Peyer's patch (tissue), 4 donors: ENCODE data around the gene ANXA6. TPM values are rescaled to one million over a fixed set of nuclear protein-coding genes. Genes with fewer than 3 reads are reported as not detected.

ENCODE experiments used
- DNase-seq, 3 donors: peaks; one replicate each; pipeline ENCODE4 v3.0.0-alpha.2; 2017 to 2019
- H3K27ac ChIP-seq, 4 donors: fragments of 200-600 bp; sonication (generic); one replicate each; pipeline ENCODE4 v1.5.1; 2016 to 2019
- H3K27me3 ChIP-seq, 2 donors: fragments of 200-600 bp; sonication (generic); one replicate each; pipeline ENCODE4 v1.5.1; 2019
- H3K36me3 ChIP-seq, 3 donors: fragments of 200-600 bp; sonication (generic); one replicate each; pipeline ENCODE4 v1.5.1; 2016 to 2019
- H3K4me1 ChIP-seq, 4 donors: fragments of 200-600 bp; sonication (generic); one replicate each; pipeline ENCODE4 v1.5.1; 2016 to 2019
- H3K4me3 ChIP-seq, 4 donors: fragments of 200-600 bp; sonication (generic); 1 replicate in 3 of 4; 2 replicates in 1 of 4; pipeline ENCODE4 v1.5.1; 2016 to 2019; ENCODE audit warnings: mild to moderate bottlenecking in 1 of 4
- H3K9me3 ChIP-seq, 4 donors: fragments of 200-600 bp; sonication (generic); one replicate each; pipeline ENCODE4 v1.5.1; 2016 to 2019; ENCODE audit warnings: mild to moderate bottlenecking in 1 of 4
- POLR2A ChIP-seq, 2 donors: fragments of 450-650 bp; IDR thresholded peaks; one replicate each; pipeline ENCODE4 v1.5.1; 2017; ENCODE audit warnings: antibody characterized with exemption in 2 of 2, mild to moderate bottlenecking in 2 of 2, moderate library complexity in 2 of 2
- total RNA-seq, 4 donors: library from RNA; depleted of rRNA; stranded (reverse); fragments of >200 nt; gene quantifications; one replicate each; pipeline ENCODE4 v1.1.0, GENCODE V29; 2016
- TF ChIP-seq, protein P1 (sequence below), 6 experiments: fragments of 450-650 bp in 4 of 6; fragments of 200-600 bp in 2 of 6; sonication (generic) in 1 of 6; IDR thresholded peaks; one replicate each; pipeline ENCODE4 v1.5.1; 2017 to 2019; ENCODE audit warnings: antibody characterized with exemption in 6 of 6, mild to moderate bottlenecking in 3 of 6, moderate library complexity in 1 of 6

The ANXA6 gene
- total RNA-seq, 4 donors from 2014 or later: 11.2 to 228 (median 30.1) TPM

DNA sequence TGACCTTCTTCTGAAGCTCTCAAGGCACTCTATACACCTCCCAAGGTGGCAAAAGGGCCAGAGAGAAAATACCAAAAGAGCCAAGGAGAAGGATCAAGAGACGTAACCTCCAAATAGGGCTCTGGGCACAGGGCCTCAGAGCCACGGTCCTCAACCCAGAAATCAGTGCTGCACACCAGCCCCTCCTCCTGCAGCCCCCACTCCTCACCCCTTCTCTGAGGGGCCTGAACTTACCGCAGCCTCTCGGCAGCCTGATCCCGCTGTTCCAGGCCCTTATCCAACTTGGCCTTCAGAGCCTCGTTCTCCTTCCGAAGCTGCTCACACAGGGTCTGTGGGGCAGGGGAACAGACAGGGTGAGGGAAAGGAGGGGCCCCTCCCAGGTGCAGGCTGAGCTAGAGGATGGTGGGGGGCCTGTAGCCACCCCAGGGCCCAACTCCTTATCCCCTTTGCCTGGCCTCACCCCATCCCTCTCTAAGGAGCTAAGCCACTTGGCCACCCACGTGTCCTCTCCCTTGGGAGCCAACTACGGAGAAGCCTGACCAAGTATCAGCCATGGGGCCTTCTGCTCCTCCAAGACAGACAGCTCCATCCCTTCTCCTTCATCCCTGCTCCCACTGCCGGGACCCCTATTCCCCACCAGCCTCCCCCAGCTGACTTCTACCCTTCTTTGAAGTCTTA is 105.5 kb downstream of the ANXA6 start:
- Histone ChIP-seq H3K4me3 (no peak overlapping the region), H3K27ac (peak overlapping the region; percentile 18 to 57 (median 44)), H3K4me1 (peaks cover 0 to 39% (median 6%) of the 10 kb centered on the region in 4 donors), H3K9me3 (no peaks in the 10 kb centered on the region), H3K36me3 (peaks cover 0 to 97% (median 6%) of the 10 kb centered on the region in 3 donors), H3K27me3 (no peaks in the 10 kb centered on the region)
- DNase-seq: peak in 1 of 3 donors; percentile 50
- no peak for TF ChIP-seq POLR2A (IDR thresholded peaks at IDR 0.05)
- TF ChIP-seq, protein P1, sequence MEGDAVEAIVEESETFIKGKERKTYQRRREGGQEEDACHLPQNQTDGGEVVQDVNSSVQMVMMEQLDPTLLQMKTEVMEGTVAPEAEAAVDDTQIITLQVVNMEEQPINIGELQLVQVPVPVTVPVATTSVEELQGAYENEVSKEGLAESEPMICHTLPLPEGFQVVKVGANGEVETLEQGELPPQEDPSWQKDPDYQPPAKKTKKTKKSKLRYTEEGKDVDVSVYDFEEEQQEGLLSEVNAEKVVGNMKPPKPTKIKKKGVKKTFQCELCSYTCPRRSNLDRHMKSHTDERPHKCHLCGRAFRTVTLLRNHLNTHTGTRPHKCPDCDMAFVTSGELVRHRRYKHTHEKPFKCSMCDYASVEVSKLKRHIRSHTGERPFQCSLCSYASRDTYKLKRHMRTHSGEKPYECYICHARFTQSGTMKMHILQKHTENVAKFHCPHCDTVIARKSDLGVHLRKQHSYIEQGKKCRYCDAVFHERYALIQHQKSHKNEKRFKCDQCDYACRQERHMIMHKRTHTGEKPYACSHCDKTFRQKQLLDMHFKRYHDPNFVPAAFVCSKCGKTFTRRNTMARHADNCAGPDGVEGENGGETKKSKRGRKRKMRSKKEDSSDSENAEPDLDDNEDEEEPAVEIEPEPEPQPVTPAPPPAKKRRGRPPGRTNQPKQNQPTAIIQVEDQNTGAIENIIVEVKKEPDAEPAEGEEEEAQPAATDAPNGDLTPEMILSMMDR (IDR thresholded peaks at IDR 0.05): no peak

- no peak overlapping the region for H3K4me3 ChIP-seq
- peaks cover 0 to 97% (median 6%) of the 10 kb centered on the region in 3 donors for H3K36me3 ChIP-seq
- peak; percentile 82 to 94 (median 83) for DNase-seq
- H3K4me1 ChIP-seq: peaks cover 0 to 34% (median 6%) of the 10 kb centered on the region in 4 donors
- no peaks in the 10 kb centered on the region for H3K9me3 ChIP-seq
- peak in 1 of 2 donors; percentile 10 for TF ChIP-seq POLR2A (IDR thresholded peaks at IDR 0.05)
- TF ChIP-seq, protein P1 (IDR thresholded peaks at IDR 0.05): peak; percentile 66 to 93 (median 90)
- no peaks in the 10 kb centered on the region for H3K27me3 ChIP-seq
- peak overlapping the region in 2 of 4 donors; percentile 52 to 57 for H3K27ac ChIP-seq
Observed at GRCh38 chr5:151051066-151051930, 106.3 kb downstream of the ANXA6 start.

Other genes starting within 250 kb of the ANXA6 start
- gene GPX3, start 137.2 kb downstream of the ANXA6 start, total RNA-seq: 100 to 1,000 TPM; 143 to 690 (median 479) TPM
- 100 to 1,000 TPM; 191 to 352 (median 266) TPM for gene TNIP1, start 76.7 kb downstream of the ANXA6 start, total RNA-seq
- 10 to 100 TPM; 15.8 to 86.6 (median 33.3) TPM for gene CCDC69, start 66.3 kb upstream of the ANXA6 start, total RNA-seq
- 10 to 100 TPM; 15.1 to 27.2 (median 16.8) TPM for gene GM2A, start 95.4 kb upstream of the ANXA6 start, total RNA-seq
- not detected for gene SLC36A3, start 146.0 kb upstream of the ANXA6 start, total RNA-seq
- not detected for gene SLC36A2, start 189.8 kb upstream of the ANXA6 start, total RNA-seq